Activated naive CD8-positive, alpha-beta T cell treated with anti-CD3 and anti-CD28 coated beads, Interleukin-2, amount 10 ng/mL, durations not matched to agents 7 days and 5 days (primary cell): ENCODE results near the gene HSFX3. TPM values are rescaled to one million over a fixed set of nuclear protein-coding genes. Genes with fewer than 3 reads are reported as not detected.
A peak's percentile ranks its signal among the peaks of the same experiment; 100 is the strongest.
"Not testable (repeated sequence)": the region's sequence is repeated elsewhere in the genome, so short reads cannot be mapped to it uniquely, and the experiment has no call there.

Experiments
- ATAC-seq: fragments of 150-1000 bp; cut with Tn5 transposase; one replicate; pipeline ENCODE4 v1.10.0; 2021; ENCODE audit warnings: low read depth, moderate library complexity
- POLR2A ChIA-PET: fragments of 350-600 bp; sonication (Branson Sonifier 250); formaldehyde crosslinking; loops from one replicate; lab custom pipeline; 2021; ENCODE audit warnings: antibody characterized with exemption; lab: Charles Lee
- DNase-seq: peaks from one replicate; pipeline ENCODE4 v3.0.0; 2021
- H3K27ac Mint-ChIP-seq: one replicate; pipeline ENCODE4 v1.8.0; 2022; ENCODE audit warnings: mild to moderate bottlenecking, mixed read lengths
- H3K27me3 Mint-ChIP-seq: one replicate; pipeline ENCODE4 v1.8.0; 2022; ENCODE audit warnings: mild to moderate bottlenecking, moderate library complexity, mixed read lengths
- H3K36me3 Mint-ChIP-seq: one replicate; pipeline ENCODE4 v1.8.0; 2021; ENCODE audit warnings: mild to moderate bottlenecking, mixed read lengths
- H3K4me1 Mint-ChIP-seq: one replicate; pipeline ENCODE4 v1.8.0; 2021; ENCODE audit warnings: mixed read lengths
- H3K4me3 Mint-ChIP-seq: one replicate; pipeline ENCODE4 v1.8.0; 2022; ENCODE audit warnings: mild to moderate bottlenecking, moderate library complexity, mixed read lengths
- H3K9me3 Mint-ChIP-seq: one replicate; pipeline ENCODE4 v1.8.0; 2021; ENCODE audit warnings: mixed read lengths
- total RNA-seq, 2 experiments: library from RNA; stranded (reverse); gene quantifications; one replicate each; pipeline ENCODE4 v1.2.3, GENCODE V29; 2021

HSFX3 gene
- total RNA-seq, 2 experiments from 2014 or later: not detected

DNA sequence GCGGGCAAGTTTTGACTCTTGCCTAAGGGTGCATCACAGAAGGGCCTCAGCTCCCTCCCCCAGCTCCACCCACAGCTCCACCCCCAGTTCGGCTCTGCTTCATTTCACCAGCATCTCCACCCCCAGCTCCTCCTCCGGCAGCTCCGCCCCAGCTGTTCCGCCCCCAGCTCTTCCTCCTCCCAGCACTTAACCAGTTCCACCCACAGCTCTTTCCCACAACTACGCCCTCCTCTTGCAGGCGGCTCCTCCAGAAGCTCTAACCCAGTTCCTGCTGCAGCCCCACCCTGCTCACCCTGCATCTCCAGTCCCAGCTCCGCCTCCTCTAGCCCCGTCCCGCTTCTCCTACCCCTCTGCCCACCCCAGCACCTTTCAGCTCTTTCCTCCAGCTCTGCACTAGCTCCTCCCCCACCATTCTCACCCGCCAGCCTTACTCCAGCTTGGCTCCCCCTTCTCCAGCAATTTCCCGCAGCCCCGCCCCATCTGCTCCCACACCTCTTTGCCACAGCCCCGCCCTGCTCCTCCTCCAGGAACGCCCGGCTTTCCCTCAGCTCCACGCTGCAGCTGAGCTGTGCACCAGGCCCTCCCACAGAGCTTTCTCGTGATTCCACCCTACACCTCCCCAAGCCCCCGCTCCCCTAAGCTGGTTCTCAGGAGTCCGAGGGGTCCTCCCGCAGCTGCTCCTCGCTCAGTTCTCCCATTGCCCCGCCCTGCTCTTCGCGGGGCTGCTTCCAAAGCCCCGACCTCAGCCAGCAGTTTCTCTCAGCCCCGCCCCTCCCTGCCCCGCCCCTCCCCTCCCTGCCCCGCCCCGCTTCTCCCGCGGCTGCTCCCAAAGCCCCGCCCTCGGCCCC lies 10.2 kb downstream of the HSFX3 start:
- POLR2A ChIA-PET: interaction anchor here (0.7 to 3.2 kb wide), 10 partner anchors 10 to 400 kb away, joined by 3 to 22 read pairs (median 4); partner anchors contain the start of genes EOLA2 and IDS
- peak; percentile 57 for ATAC-seq
- Mint-ChIP-seq H3K4me3 (peak overlapping the region; percentile 90), H3K27ac (peak overlapping the region; percentile 96), H3K9me3 (no peaks in the 10 kb centered on the region), H3K36me3 (peaks cover 2% of the 10 kb centered on the region), H3K4me1 (peaks cover 3% of the 10 kb centered on the region), H3K27me3 (no peaks in the 10 kb centered on the region)
- peak; percentile 82 for DNase-seq

DNA sequence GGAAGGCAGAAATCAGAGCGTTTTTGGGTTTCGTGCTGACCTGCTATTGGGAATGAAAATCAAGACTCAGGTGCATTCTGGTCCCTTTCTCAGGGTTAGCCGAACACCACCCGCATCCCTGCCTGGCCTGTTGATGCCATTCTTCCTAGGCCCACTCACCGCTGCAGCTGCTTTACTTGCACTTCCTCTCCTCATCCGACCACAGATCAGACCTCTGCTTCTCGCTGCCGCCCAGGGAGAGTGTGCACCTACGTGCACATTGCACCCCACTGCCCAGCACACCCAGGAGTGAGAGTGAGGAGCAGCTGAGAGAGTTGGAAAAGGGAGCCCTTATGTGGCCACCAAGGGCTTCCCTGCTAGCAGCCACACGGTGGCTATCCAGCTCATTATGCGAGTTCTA lies 12.2 kb downstream of the HSFX3 start:
- ATAC-seq, DNase-seq, H3K9me3 Mint-ChIP-seq, H3K4me3 Mint-ChIP-seq, H3K36me3 Mint-ChIP-seq, H3K4me1 Mint-ChIP-seq, H3K27me3 Mint-ChIP-seq, POLR2A ChIA-PET, H3K27ac Mint-ChIP-seq: not testable (repeated sequence)

DNA sequence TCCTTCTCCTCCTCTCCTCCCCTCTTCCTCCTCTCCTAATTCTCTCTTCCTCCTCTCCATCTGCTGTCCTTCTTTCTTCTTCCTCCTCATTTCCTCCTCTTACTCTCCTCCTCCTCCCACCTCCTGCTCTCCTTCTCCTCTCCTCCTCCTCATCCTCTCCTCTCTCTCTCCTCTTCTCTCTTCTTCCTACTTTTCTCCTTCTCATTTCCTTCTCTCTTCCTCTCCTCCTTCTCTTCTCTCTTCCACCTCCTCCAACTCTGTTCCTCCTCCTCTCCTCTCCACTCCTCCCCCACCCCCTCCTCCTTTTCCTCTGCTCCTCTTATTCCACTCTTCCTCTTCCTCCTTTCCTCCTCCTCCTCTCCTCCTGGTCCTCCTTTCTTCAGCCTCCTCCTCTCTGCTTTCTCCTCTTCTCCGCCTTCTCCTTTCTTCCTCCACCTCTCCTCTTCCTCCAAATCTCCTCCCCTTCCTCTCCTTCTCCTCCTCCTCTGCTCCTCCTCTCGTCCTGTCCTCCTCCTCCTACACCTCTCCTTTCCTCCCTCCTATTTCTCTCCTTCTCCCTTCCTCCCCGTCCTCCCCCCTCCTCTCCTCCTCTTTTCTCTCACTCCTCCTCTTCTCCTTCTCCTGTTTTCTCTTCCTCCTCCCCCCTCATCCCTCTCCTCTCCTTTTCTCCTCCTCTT lies 14.7 kb downstream of the HSFX3 start:
- H3K4me1 Mint-ChIP-seq, H3K9me3 Mint-ChIP-seq, ATAC-seq, H3K4me3 Mint-ChIP-seq, H3K27ac Mint-ChIP-seq, H3K36me3 Mint-ChIP-seq, H3K27me3 Mint-ChIP-seq, DNase-seq, POLR2A ChIA-PET: not testable (repeated sequence)

DNA sequence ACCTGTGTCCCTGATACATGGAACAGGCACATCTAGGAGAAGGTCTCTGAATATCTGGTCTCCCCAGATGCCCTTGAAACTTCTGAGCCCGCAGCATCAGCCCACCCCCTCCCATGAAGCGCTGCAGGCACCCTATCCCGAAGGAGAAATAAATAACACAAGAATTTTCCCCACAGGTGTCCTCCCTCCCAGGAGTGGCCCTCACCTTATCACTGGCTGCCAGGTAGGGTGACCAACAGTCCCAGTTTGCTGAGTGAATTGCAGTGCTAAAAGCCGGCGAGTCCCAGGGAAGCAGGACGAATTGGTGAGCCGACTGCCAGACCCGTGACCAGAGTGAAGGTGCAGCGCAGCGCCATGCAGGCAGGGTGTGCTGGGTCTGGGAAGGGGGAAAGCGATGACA lies 15.7 kb downstream of the HSFX3 start:
- not testable (repeated sequence) for ATAC-seq

DNA sequence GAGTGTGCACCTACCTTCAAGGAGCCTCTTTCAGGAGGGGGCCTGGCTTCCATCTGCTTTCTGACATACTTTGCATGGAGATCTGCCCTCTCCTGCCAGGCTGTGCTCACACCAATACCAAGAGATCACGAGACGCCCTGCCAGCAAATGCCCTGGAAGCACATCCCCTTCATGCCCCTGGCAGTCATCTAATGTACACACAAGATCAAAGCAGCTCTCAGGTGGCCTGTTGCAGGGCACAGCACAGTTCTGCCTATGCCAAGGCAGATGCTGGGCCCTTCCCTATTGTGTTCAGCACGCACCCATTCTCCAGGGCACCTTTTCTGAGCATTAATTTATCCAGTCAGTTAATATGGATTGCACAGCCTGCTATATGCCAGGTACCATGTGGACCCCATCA lies 16.9 kb downstream of the HSFX3 start:
- H3K9me3 Mint-ChIP-seq, H3K27ac Mint-ChIP-seq, DNase-seq, ATAC-seq, H3K4me3 Mint-ChIP-seq, H3K36me3 Mint-ChIP-seq, H3K4me1 Mint-ChIP-seq, POLR2A ChIA-PET, H3K27me3 Mint-ChIP-seq: not testable (repeated sequence)

More for the DNA sequence above, 15.7 kb downstream of the HSFX3 start:
- H3K27ac Mint-ChIP-seq, H3K36me3 Mint-ChIP-seq, H3K9me3 Mint-ChIP-seq, DNase-seq, H3K4me1 Mint-ChIP-seq, H3K27me3 Mint-ChIP-seq, POLR2A ChIA-PET, H3K4me3 Mint-ChIP-seq: not testable (repeated sequence)

DNA sequence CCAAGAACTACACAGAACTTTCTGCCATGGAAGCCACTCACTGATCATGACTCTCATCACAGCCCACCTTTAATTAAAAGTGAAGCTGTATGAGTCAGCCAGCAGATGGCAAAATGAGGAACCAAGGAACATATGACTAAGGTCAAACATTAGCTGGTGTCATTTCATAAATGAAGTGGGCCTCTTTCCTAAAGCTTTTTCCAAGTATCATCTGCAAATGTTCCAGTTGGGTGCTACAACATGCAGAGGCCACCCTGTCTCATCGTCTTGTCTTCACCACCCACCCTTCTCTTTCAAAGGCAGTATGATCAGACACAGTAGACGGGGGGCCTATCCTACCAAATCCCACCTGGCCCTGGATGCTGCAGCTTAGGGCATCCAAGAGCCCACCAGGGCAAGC lies 18.1 kb downstream of the HSFX3 start:
- POLR2A ChIA-PET: no interaction called here
- H3K27ac Mint-ChIP-seq: no peak overlapping the region

DNA sequence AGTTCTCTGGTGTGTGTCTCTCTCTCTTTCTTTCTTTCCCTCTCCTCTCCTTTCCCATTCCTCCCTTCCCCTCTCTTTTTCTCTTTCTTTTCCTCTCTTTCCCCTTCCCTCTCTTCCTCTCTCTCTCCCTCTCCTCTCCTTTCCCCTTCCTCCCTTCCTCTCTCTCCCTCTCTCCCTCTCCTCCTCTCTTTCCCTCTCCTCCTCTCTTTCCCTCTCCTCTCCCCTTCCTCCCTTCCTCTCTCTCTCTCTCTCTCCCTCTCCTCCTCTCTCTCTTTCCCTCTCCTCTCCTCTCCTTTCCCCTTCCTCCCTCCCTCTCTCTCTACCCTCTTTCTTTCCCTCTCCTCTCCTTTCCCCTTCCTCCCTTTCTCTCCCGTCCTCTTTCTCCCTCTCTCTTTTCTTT lies 21.3 kb downstream of the HSFX3 start:
- peak overlapping the region; percentile 61 for H3K27ac Mint-ChIP-seq
- H3K36me3 Mint-ChIP-seq: peaks cover 4% of the 10 kb centered on the region
- ATAC-seq: no peak
- DNase-seq: no peak
- POLR2A ChIA-PET: interaction anchor here (0.6 to 1.0 kb wide), 4 partner anchors 12 to 23 kb away, joined by 3 to 5 read pairs (median 4); partner anchors contain the start of genes EOLA1 and IDS
- no peak overlapping the region for H3K4me3 Mint-ChIP-seq
- H3K27me3 Mint-ChIP-seq: no peaks in the 10 kb centered on the region
- no peaks in the 10 kb centered on the region for H3K9me3 Mint-ChIP-seq
- H3K4me1 Mint-ChIP-seq: peaks cover 4% of the 10 kb centered on the region

More for the DNA sequence above, 18.1 kb downstream of the HSFX3 start:
- peaks cover 4% of the 10 kb centered on the region for H3K4me1 Mint-ChIP-seq
- H3K9me3 Mint-ChIP-seq: no peaks in the 10 kb centered on the region
- H3K27me3 Mint-ChIP-seq: no peaks in the 10 kb centered on the region
- H3K36me3 Mint-ChIP-seq: peaks cover 6% of the 10 kb centered on the region
- DNase-seq (no peak), ATAC-seq (no peak)
- H3K4me3 Mint-ChIP-seq: no peak overlapping the region

DNA sequence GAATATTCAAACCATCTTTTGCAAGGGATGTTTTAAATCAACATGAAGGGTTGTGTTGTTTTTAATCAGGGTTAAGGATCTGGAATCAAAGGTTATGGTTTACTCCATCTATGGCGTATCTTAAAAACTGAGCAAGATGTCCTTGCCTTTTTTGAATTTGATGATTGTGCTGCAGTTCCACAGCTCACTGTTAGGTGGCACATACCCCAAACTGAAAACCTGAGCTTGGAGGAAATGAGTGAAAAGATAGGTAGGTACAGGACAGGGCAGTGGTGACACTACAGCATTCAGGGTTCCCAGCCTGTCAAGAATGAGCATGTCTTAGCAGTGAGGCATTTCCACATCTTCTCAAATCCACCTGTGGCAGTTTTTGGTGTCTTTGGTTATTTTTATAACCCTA lies 22.0 kb downstream of the HSFX3 start:
- Mint-ChIP-seq H3K4me3 (no peak overlapping the region), H3K4me1 (peaks cover 6% of the 10 kb centered on the region), H3K36me3 (peaks cover 4% of the 10 kb centered on the region), H3K9me3 (no peaks in the 10 kb centered on the region), H3K27ac (peak overlapping the region; percentile 72), H3K27me3 (no peaks in the 10 kb centered on the region)
- DNase-seq: no peak
- POLR2A ChIA-PET: interaction anchor here (0.6 to 1.0 kb wide), 2 partner anchors 13 to 15 kb away, joined by 3 to 5 read pairs; partner anchors contain the start of gene EOLA1
- peak; percentile 16 for ATAC-seq

DNA sequence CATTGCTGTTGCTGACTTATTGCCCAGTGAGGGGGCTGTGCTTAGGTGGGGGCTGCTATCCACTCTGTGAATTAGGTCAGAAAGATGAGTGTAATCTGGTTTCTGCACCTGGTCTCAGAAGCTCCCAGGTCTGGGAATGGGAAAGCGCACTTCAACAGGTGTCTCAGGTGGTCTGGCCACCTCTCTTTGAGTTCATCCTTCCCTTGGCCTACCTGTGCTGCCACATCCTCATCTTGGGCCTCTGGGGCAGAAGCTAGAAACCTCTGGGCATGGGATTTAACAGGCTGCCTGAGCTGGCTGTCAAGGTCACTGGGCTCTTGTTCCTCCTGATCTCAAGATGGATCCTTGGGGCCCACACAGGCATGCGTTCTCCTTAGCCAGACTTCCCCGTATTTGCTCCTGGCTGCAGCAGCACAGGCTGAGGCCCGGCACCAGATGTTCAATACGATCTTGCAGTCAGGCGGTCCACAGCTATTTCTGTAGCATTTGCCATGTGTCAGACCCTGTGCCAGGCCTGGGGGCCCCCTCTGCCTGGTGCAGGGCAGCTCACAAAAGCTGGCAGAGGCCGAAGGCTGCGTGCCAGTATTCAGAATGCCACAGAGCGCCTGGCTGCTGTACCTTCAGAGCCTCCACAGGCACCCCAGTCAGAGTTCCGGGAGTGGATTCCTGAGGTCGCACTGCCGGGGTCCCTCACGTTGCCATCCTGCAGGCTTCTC lies 23.2 kb downstream of the HSFX3 start:
- H3K36me3 Mint-ChIP-seq, ATAC-seq, H3K9me3 Mint-ChIP-seq, DNase-seq, H3K27me3 Mint-ChIP-seq, H3K4me3 Mint-ChIP-seq: not testable (repeated sequence)
- peak overlapping the region; percentile 84 for H3K27ac Mint-ChIP-seq
- POLR2A ChIA-PET: interaction anchor here (0.7 to 1.1 kb wide), 3 partner anchors 13 to 14 kb away, joined by 3 to 6 read pairs (median 3); partner anchors contain the start of gene EOLA1
- peaks cover 15% of the 10 kb centered on the region for H3K4me1 Mint-ChIP-seq

DNA sequence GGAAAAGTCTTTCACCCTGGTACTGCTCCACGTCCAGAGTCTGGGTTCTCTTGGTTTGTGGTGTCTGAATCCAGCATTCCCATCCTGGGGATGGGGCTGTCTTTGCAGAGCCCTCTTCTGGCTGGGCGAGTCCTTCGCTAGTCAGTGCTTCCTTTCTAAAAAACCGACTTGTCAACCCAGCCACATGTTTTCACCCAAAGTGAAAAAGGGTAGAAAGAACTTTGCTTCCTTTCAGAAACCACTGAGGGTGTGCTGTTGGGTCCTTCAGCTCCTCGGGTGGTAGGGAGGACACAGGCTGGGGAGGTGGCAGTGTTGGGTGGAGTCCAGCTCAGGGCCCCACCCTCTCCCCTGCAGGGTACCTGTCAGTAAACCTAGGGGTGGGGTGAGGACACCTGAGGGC lies 23.8 kb downstream of the HSFX3 start:
- peak overlapping the region; percentile 40 for H3K4me3 Mint-ChIP-seq
- peak; percentile 60 for ATAC-seq
- DNase-seq, H3K27me3 Mint-ChIP-seq, H3K9me3 Mint-ChIP-seq, H3K36me3 Mint-ChIP-seq: not testable (repeated sequence)
- POLR2A ChIA-PET: interaction anchor here (0.7 to 1.1 kb wide), 4 partner anchors 14 to 15 kb away, joined by 3 to 6 read pairs (median 3); partner anchors contain the start of gene EOLA1
- peaks cover 20% of the 10 kb centered on the region for H3K4me1 Mint-ChIP-seq
- peak overlapping the region; percentile 84 for H3K27ac Mint-ChIP-seq

DNA sequence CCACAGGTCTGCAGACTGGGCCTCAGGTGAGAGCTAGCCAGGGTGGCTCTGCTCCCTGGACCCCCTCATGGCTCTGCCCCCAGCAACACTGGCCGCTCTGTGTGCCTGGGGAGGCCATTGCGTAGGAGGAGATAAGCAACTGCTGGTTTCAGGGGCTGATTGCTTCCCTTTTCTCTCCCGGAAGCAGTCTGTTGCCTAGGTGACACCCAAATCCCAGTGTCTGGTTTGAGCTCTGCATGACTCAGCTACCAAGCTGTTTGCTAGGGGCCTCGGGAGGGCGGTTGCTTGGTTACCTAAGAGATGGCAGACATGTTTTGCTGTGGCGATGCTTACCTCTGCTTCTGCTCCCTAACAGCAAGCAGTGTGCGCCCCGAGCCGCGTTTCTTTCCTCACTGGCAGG lies 24.3 kb downstream of the HSFX3 start:
- H3K9me3 Mint-ChIP-seq, H3K27me3 Mint-ChIP-seq, H3K4me3 Mint-ChIP-seq, H3K36me3 Mint-ChIP-seq: not testable (repeated sequence)
- Mint-ChIP-seq H3K4me1 (peaks cover 26% of the 10 kb centered on the region), H3K27ac (peak overlapping the region; percentile 60)
- peak; percentile 88 for ATAC-seq
- POLR2A ChIA-PET: interaction anchor here (1.1 to 1.5 kb wide), 3 partner anchors 13 to 15 kb away, joined by 3 to 4 read pairs (median 3); partner anchors contain the start of gene EOLA1
- peak; percentile 54 for DNase-seq

DNA sequence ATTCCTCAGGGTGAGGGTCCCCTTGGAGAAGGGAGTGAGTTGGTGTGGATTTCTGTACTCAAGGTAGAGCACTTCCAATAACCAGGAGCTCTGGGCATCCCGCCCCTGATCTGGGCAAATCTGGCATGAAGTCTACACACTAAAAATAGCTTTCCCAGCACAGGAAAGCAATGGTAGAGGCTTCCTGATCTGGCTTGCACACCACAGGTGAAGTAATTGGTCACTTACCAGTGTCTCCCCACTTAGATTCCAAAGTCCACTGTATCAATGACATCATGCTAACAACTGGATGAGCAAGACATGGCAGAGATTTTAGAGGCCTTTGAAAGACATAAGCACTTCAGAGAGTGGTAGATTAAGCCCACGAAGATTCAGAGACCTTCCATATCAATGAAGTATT lies 26.8 kb downstream of the HSFX3 start:
- Mint-ChIP-seq H3K27ac (no peak overlapping the region), H3K9me3 (no peaks in the 10 kb centered on the region), H3K4me3 (no peak overlapping the region), H3K36me3 (peaks cover 6% of the 10 kb centered on the region), H3K4me1 (peaks cover 32% of the 10 kb centered on the region), H3K27me3 (no peaks in the 10 kb centered on the region)
- POLR2A ChIA-PET: interaction anchor here (2.1 to 2.6 kb wide), 3 partner anchors 9 to 18 kb away, joined by 8 to 13 read pairs (median 8); partner anchors contain the start of gene IDS
- DNase-seq: no peak
- ATAC-seq: no peak

DNA sequence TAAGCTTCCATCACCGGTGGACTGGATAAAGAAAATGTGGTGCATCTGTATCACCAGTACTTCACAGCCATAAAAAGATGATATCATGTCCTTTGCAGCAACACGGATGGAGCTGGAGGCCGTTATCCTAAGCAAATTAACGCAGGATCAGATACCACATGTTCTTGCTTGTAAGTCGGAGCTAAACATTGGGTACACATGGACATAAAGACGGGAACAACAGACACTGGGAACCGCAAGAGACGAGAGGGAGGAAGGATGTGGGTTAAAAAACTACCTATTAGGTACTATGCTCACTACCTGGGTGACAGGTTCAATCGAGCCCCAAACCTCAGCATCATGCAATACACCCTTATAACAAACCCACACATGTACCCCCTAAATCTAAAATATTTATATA lies 28.3 kb downstream of the HSFX3 start:
- H3K27me3 Mint-ChIP-seq: no peaks in the 10 kb centered on the region
- ATAC-seq (no peak), DNase-seq (no peak)
- POLR2A ChIA-PET: interaction anchor here (1.2 to 2.6 kb wide), 5 partner anchors 8 to 19 kb away, joined by 3 to 13 read pairs (median 8); partner anchors contain the start of genes EOLA1 and IDS
- H3K4me1 Mint-ChIP-seq: peaks cover 33% of the 10 kb centered on the region
- peaks cover 1% of the 10 kb centered on the region for H3K9me3 Mint-ChIP-seq
- H3K4me3 Mint-ChIP-seq: peak overlapping the region; percentile 79
- peaks cover 12% of the 10 kb centered on the region for H3K36me3 Mint-ChIP-seq
- peak overlapping the region; percentile 84 for H3K27ac Mint-ChIP-seq
